G401 (cell line): ENCODE data around the gene UTS2B. TPM values are rescaled to one million over a fixed set of nuclear protein-coding genes. Genes with fewer than 3 reads are reported as not detected.

Experiments used
- DNase-seq: peaks from one replicate; pipeline ENCODE4 v3.0.0-alpha.2; 2015; ENCODE audit warnings: low spot score
- in situ Hi-C: cut with HindIII; loops from 2 replicates; pipeline ENCODE4 v1.10.0; 2016; ENCODE audit warnings: low sequenced_read_pairs, mixed read lengths
- total RNA-seq: library from RNA; depleted of rRNA; stranded (reverse); fragments of >200 nt; shearing (Covaris generic); gene quantifications from 2 replicates; pipeline ENCODE4 v1.2.3, GENCODE V29; 2014; rRNA removed

Gene UTS2B, protein sequence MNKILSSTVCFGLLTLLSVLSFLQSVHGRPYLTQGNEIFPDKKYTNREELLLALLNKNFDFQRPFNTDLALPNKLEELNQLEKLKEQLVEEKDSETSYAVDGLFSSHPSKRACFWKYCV
- total RNA-seq: not detected in 2 replicates

DNA sequence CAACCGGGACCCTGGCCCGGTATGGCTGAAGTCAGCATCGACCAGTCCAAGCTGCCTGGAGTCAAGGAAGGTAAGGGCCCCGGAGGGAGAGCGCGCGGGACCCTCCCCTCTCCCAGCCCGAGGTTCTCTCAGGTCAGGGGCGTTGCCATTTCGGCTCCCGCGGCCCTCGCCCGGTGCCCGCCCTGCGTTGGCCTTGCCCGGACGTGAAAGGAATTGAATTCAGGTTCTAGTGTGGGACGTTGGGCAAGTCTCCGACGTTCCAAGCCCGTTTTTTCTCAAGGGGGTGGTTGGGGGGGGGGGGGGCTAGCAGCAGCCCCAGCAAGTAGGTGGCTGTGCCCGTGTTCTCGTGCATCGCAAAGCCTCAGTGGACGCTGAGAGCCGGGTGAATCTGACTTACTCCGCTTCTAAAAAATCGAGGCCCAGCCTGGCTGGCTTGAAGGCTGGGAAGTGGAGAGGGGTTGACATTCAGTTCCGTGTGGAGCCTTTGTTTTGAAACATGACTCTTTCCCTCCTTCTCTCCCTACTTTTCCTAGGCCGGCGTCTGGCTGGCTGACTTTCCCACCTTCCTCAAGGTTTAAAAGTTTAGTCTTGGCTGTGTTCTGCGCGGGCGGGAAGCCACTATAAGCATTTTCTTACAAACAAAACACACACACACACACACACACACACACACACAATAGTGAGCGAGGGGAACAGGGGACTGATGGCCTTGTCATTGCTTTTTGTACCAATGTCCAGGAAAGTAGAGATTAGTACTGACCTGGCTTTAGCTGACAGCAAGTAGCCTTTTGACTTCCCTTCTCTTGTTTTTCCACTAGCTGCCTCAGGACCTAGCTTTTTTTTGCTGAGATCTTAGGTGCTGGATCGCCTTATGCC is at the start of gene UTS2B:
Gene UTS2B (minus strand): TSS at position 873 of the 876 bp plus-strand sequence. CDS start 48,337 bp downstream, outside the sequence.
- DNase-seq: peak; percentile 55
- in situ Hi-C loops: no loop called here

DNA sequence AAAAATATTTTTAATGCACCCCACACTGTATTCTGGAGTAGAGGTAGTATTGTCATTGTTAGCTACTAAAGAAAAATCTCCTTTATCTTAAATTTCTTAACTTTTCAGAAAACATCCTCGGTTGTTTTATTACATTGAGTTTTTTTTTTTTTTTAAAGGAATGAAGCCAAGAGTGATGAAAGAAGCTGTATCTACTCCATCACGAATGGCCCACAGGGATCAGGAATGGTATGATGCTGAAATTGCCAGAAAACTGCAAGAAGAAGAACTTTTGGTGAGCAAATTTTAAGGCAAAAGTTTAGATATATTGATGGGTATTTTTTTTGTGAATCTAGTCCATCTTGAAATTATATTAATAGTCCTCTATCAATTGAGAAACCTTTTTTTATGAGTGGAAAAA is 49.7 kb upstream of the UTS2B start:
- DNase-seq: no peak
- in situ Hi-C loops: no loop called here

DNA sequence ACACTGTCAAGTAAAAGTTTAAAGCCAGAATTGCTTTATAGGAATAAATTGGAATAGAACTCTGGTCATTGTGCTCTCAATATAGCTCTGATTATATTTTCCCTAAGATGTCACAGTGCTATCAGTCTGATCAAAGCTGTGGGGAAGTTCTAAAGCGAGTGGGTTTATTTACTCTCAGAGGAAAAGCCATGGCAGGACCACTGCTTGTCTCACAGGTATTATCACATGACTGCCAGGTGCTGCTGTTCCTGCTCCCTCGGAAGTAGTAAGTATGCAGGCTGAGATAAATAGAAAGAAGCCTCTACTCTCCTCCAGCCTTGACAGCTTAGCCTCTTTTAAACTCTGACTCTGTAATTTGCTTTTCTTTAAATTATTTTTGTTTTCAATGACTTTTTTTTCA is 49.1 kb upstream of the UTS2B start:
- in situ Hi-C loops: no loop called here
- DNase-seq: no peak

DNA sequence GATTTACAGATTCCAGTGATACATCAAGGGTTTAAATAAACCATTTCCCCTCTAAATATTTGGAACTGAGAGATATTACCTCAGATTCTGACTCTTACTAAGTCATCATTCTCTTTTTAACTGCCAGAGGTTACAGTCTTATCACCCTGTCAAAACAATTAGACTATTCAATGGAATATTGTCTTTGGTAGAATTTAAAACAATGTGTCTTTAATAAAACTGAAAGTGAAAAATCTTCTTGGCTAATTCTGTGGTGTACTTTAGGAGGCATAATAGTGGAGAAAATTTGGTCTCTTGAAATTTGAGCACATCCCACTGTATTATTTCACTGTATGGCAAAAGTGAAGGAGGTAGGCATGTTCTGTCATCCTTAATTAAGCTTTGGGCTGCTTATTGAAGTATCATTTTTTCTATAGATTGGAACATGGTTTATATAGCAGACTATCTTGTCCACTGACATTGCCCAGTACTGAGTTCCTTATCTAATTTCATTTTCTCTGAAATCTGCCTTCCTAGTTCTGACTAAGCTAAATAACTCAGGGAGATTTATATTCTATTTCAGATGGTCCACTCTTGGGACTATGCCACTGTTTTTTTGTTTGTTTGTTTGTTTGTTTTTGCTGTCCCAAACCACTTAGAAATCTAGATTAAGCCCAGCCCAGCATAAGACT is 48.0 kb upstream of the UTS2B start:
- in situ Hi-C loops: no loop called here
- no peak for DNase-seq

DNA sequence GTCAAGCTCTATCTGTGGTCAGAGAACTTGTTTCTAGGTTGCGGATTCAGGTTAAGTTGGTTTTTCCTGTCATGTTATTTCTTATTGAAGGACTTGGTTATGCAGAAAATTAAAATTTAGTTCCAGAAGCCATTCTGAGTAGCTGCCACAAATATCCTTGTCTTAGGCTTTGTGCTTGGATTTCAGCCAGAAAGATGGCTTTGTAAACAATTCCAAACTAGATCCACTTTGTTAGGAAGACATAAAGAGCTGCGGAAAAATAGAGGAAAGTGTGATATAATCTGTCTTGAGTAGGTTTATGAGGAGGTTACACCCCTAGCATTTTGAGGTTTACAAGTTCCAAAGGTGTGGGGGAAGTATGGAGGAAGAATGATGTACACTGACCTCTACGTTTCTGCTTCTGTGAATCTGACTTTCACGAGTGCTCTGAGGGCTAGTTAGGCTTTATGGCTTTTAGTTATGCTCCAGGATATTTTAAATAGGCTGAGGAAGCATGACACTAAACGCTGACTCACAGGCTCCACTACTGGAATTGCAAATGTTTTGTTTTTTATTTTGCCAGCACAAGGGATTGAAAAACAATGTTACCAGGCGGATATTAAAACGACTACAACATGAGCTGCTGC is 46.3 kb upstream of the UTS2B start:
- DNase-seq: no peak
- in situ Hi-C loops: no loop called here

DNA sequence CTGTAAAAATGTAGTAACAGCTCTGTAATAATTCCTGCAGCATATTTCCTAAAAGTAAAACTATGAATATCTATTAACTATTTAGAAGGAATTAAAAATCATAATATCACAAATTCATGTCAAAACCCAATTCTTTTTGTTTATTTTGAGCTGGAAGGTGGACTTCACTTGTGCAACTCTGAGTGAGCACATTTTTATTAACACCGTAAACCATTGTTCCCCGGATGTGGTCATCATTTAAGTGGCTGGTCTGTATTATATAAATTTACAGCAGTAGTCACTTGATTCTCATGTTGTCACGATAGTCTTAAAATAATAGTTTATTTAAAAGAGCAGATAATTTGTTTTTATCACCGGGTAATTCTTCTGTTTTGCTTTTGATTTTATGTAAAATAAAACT is 43.0 kb upstream of the UTS2B start:
- in situ Hi-C loops: no loop called here

DNA sequence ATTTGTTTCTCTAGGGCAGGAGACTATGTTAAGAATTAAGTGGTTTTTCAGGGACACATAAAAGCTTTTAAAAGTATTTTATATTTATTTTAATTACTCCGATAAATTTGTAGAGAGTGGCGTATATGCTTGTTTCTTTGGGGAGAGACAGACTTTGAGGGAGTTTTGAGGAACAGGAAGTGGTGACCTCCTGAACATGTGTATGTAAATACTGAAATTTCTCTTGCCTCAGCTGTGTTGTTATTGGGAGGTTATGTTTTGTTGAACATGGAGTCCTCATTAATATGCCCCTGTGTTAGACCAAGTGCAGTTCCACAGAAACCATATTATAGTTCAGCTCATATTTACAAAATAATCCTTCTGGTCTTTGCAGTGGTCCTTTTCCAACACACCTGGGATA is 41.8 kb upstream of the UTS2B start:
- no peak for DNase-seq
- in situ Hi-C loops: no loop called here

More for the DNA sequence above, 43.0 kb upstream of the UTS2B start:
- DNase-seq: no peak

DNA sequence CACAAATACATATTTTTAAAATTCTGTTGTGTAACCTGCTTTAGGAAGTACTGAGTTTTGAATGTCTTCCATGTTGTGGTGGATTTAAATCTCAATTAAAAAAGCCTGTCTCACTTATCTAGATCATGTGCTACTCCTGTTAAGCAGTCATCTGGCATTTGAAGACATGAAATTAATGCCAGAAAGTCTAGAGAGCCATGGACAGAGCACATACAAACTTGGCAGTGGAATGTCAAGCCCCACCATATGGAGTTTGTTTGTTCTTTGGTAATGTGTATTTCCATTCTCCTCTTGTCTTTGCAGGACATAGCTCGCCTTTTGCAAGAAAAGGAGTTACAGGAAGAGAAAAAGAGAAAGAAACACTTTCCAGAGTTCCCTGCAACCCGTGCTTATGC is 39.3 kb upstream of the UTS2B start:
- in situ Hi-C loops: no loop called here
- DNase-seq: peak; percentile 18

DNA sequence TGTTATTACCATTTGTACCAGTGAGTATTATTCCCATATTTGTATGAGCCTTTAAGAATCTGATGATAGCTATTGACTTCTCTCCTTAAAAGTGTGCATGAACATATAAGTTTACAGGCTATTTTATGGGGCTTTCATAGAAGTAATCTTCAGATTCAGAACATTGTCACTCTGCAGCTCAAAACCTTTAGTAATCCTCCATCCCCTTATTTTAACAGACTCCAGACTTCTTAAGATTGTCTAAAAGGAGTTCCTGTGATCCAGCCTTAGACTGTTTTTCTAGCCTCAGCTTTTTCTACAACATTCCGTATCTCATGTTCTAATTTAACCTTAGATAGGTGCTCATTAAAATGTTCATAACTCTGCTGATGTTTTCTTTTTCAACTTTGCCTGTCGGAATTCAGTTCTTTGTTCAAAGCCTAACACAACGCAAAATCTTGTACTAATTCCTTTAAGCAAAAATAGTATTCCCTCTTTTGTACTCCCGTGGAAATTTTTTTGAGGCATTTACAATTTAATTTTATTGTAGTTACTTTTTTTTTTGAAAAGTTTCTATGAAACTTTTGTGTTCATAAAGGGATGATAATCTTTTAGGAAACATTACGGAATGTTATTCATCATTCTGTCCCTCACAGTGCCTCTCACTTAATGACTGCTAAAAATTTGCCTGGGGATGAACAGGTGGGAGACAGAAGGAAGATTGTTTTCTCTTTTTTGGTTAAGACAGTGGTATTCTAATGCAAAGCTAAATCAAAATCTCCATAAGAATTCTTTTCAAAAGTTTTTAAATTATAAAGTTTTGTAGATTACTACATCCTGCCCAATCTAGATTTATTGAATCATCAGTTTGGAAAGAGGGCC is 38.7 kb upstream of the UTS2B start:
- in situ Hi-C loops: no loop called here
- no peak for DNase-seq

DNA sequence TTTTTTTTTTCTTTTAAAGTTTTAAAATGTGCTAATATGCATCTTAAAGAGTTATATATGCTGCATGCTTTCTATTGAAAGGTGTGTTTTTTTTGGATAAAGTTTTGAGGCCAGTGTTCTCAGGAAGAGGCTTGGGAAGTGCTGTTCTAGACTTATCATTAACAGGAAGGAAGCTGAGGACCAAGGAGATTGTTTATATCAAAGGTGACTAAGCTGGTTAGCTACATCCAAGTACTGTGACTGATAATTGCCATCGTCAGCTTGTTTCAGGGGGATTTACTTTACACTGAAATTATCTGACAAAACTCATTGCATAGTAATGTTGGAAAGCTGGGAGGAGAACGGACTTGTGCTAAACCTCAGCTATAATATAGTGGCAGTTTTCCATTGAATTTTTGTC is 36.3 kb upstream of the UTS2B start:
- no peak for DNase-seq
- in situ Hi-C loops: no loop called here

DNA sequence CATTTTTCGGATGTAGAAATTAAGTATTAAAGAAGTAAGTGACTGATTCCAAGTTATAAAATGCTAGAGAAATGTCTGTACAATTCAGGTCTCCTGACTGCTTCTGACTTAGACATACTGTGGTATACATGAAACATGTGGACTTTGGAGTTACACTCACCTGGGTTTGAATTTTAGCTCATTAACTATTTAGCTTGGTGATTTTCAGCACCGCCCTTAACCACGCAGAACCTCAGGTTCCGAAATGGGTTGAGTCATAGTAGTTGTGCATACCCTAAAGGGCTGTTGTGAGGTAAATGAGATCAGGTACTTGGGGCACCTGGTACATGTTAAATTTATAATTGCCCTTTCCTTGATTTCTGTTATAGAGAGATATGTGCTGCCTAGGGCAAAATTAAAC is 32.9 kb upstream of the UTS2B start:
- in situ Hi-C loops: no loop called here
- DNase-seq: no peak

DNA sequence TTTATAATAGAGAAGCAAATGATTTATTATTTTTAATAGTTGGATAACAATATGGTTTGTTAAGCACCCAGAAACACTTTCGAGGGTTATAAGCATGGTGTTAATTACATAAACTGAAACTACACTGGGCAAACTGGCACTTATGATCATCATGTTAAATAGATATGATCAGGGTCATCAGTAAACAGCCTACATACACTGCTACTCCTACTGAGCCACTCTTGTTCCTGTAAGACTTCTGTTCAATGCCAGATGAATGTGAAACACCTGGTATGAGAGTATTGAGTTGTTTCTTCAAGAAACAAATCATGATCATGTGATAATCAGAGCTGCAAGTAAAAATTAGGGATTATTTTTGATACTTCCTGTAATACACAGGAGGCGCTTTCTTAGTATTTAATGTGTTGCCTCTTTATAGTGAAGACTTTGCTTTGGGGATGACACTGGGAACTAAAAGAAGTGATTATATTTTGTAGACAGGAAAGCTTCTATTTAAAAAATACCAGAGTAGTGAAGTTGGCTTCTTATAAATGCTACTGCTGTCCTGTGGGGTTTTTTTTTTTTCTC is 32.3 kb upstream of the UTS2B start:
- in situ Hi-C loops: no loop called here
- no peak for DNase-seq

DNA sequence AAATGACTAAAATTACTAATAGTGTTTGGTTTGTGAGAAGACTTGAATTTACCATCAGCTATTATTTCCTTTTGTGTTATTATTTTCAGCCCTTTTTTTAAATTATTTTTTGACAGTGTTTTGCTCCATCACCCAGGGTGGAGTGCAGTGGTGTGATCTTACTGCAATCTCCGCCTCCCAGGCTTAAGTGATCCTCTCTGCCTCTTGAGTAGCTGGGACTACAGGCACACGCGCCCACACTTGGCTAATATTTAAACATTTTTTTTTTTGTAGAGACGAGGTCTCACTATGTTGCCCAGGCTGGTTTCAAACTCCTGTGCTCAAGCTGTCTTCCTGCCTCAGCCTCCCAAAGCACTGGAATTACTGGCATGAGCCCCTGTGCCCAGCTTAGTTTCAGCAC is 31.7 kb upstream of the UTS2B start:
- DNase-seq: no peak
- in situ Hi-C loops: no loop called here

DNA sequence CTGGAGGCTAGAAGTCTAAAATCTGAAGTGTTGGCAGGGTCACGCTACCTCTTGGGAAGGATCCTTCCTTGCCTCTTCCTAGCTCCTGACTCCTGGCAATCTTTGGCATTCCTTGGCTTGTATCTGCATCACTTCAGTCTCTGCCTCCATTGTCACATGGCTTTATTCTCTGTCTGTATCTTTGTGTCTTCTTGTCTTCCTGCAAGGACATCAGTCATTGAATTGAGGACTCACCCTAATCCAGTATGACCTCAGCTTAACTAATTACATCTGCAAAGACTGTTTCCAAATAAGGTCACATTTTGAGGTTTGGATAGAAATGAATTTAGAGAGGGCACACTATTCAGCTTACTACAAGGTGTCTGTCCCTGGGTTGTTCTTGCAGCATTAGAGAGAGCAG is 31.1 kb upstream of the UTS2B start:
- DNase-seq: no peak
- in situ Hi-C loops: no loop called here

DNA sequence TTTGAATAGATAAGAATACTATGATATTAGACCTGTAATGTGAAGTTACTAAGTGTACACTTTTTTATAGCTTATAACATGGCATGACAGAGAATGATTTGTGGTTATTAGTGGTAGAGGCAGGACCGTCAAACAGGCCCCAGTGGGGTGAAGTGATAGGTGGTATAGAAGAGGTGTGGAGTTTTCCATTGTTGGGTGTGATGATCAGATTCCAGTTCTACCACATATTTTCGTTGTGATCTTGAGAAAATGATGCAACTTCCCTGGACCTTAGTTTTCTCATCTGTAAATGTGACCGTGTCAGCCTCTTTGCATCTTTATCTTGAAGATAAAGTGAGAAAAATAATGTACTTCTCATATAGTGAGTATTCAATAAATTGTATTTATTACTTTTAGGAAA is 30.3 kb upstream of the UTS2B start:
- no peak for DNase-seq

DNA sequence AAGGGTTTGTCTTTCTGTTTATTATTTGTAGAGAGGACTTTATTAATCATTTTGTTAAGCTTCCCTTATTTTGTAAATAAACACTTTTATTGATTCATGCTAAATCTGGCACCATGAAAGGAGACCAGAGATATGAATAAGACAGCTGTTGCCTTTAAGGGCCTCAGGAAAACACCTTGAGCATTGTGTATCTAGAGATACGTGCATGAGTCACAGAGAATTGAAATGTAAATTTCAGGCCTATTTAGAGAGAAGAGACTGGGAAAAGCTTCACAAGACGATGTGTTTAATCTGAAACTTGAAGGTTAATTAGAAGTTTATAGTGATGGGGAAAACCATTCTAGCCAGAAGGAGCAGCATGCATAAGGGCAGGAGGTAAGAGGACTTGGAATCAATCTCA is 28.6 kb upstream of the UTS2B start:
- in situ Hi-C loops: no loop called here
- no peak for DNase-seq

More for the DNA sequence above, 30.3 kb upstream of the UTS2B start:
- in situ Hi-C loops: no loop called here

DNA sequence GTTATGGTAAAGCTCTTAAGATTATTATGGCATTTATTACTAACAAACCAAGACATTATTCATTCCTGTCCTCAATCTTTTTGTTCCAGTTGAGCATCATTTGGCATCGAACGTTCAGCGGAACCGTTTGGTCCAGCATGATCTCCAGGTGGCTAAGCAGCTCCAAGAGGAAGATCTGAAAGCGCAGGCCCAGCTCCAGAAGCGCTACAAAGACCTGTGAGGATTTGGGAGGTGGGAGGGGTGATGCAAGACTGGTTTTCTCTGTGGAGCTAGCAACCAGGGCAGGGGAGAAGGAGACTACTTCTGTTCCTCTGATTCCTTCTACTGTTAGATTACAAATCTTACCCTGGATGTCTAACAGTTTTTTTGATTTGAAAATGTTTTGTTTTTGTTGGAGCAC is 27.6 kb upstream of the UTS2B start:
- in situ Hi-C loops: no loop called here
- no peak for DNase-seq

DNA sequence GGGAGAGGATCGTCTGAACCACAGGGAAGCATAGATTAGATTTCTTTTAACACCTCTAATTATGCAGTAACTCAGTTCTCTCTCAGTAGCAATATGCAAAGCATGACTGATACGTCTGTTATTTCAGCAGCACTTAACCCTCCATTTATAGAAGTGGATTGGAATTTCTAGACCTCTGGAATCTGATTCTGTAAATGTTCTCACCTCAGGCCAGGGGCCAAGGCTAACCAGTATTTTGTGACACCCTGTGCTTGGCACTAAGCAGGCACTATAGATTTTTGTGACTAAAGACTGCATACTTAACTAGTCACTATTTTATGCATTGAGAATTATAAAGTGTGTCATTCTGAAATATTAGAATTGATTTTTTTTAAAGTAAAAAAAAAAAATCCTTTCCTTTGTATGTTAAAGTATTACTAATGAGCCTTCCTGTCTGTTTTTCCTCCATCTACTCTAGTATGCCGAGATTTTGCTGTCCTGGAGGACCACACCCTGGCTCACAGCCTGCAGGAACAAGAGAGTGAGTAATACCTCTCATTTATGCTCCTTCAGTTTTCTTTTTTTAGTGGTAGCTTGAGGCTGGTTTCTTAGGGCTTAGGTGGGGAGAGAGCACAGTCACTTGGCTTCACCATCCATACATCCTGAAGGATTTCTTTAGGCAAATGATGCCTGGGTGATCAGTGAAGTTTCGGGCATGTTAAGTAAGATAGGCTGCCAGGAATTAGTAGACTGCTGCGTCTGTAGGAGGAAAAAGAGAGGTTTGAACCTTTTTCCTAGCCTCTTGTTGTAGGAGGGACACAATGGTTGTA is 26.5 kb upstream of the UTS2B start:
- in situ Hi-C loops: no loop called here
- no peak for DNase-seq
